HEK293 (cell line): ENCODE measurements around the gene RAB13.

Source experiments
- CTCF ChIA-PET: fragments of 350-600 bp; formaldehyde crosslinking; extraction: SDS; loops from one replicate; lab custom pipeline; 2021; ENCODE audit warnings: antibody characterized with exemption; lab: Yijun Ruan, JAX
- POLR2A ChIA-PET: fragments of 300-600 bp; formaldehyde crosslinking; extraction: SDS; loops from one replicate; lab custom pipeline; 2020; ENCODE audit warnings: antibody characterized with exemption, inconsistent platforms; lab: Yijun Ruan, JAX
- H3K27ac ChIP-seq: fragments of 200-500 bp; sonication (Bioruptor generic); 2 replicates; pipeline ENCODE4 v1.5.1; 2014; ENCODE audit warnings: low read depth, low read length, control low read depth, inconsistent platforms; ENCODE audit errors: extremely low read depth
- H3K36me3 ChIP-seq, 2 experiments: fragments of 200-500 bp in 1 of 2; sonication (Bioruptor generic) in 1 of 2; 1 replicate in 1 of 2; 2 replicates in 1 of 2; pipeline ENCODE4 v1.5.1; 2014 to 2017; ENCODE audit warnings: inconsistent platforms in 2 of 2, low read length in 2 of 2; ENCODE audit not compliant: control insufficient read depth in 2 of 2, insufficient read depth in 1 of 2
- H3K4me1 ChIP-seq: fragments of 200-500 bp; sonication (Bioruptor generic); 2 replicates; pipeline ENCODE4 v1.5.1; 2014; ENCODE audit warnings: mild to moderate bottlenecking, low read length, inconsistent platforms; ENCODE audit not compliant: control insufficient read depth, insufficient read depth
- H3K4me3 ChIP-seq: 2 replicates; pipeline ENCODE4 v1.5.1; 2011; ENCODE audit warnings: low read depth, mild to moderate bottlenecking, control low read depth, low read length, moderate library complexity
- H3K9me3 ChIP-seq: fragments of 200-500 bp; sonication (Bioruptor generic); 2 replicates; pipeline ENCODE4 v1.5.1; 2014; ENCODE audit warnings: low read depth, low read length, inconsistent platforms; ENCODE audit not compliant: control insufficient read depth, insufficient read depth
- KLF10 ChIP-seq: fragments of 450-650 bp; IDR thresholded peaks from 2 replicates; pipeline ENCODE4 v1.5.1; 2018; ENCODE audit warnings: missing biosample characterization, mild to moderate bottlenecking, missing genetic modification characterization
- ZFHX2 ChIP-seq: fragments of 450-650 bp; formaldehyde crosslinking; conservative IDR thresholded peaks from 2 replicates; pipeline ENCODE4 v1.5.1; 2016; ENCODE audit warnings: missing biosample characterization, missing genetic modification characterization
- ZNF132 ChIP-seq: fragments of 450-650 bp; formaldehyde crosslinking; IDR thresholded peaks from 2 replicates; pipeline ENCODE4 v1.5.1; 2017; ENCODE audit warnings: missing biosample characterization, missing genetic modification characterization, borderline replicate concordance
- ZNF138 ChIP-seq: fragments of 450-650 bp; formaldehyde crosslinking; IDR thresholded peaks from 2 replicates; pipeline ENCODE4 v1.5.1; 2016; ENCODE audit warnings: missing biosample characterization, missing genetic modification characterization, borderline replicate concordance
- ZNF214 ChIP-seq: fragments of 450-650 bp; formaldehyde crosslinking; IDR thresholded peaks from 2 replicates; pipeline ENCODE4 v1.5.1; 2017; ENCODE audit warnings: missing biosample characterization, mild to moderate bottlenecking, missing genetic modification characterization, borderline replicate concordance
- ZNF362 ChIP-seq: fragments of 450-650 bp; formaldehyde crosslinking; IDR thresholded peaks from 2 replicates; pipeline ENCODE4 v1.5.1; 2016; ENCODE audit warnings: missing biosample characterization, missing genetic modification characterization
- ZNF366 ChIP-seq: fragments of 450-650 bp; formaldehyde crosslinking; conservative IDR thresholded peaks from 2 replicates; pipeline ENCODE4 v1.5.1; 2016; ENCODE audit warnings: missing biosample characterization, missing genetic modification characterization
- ZNF600 ChIP-seq: fragments of 450-650 bp; formaldehyde crosslinking; IDR thresholded peaks from 2 replicates; pipeline ENCODE4 v1.5.1; 2016; ENCODE audit warnings: missing biosample characterization, missing genetic modification characterization
- TF ChIP-seq, protein P1 (sequence below): fragments of 450-650 bp; formaldehyde crosslinking; IDR thresholded peaks from 2 replicates; pipeline ENCODE4 v1.5.1; 2016; ENCODE audit warnings: missing biosample characterization, missing genetic modification characterization
- TF ChIP-seq, protein P2 (sequence below): fragments of 450-650 bp; formaldehyde crosslinking; IDR thresholded peaks from 2 replicates; pipeline ENCODE4 v1.5.1; 2016; ENCODE audit warnings: missing biosample characterization, missing genetic modification characterization

Gene RAB13

DNA sequence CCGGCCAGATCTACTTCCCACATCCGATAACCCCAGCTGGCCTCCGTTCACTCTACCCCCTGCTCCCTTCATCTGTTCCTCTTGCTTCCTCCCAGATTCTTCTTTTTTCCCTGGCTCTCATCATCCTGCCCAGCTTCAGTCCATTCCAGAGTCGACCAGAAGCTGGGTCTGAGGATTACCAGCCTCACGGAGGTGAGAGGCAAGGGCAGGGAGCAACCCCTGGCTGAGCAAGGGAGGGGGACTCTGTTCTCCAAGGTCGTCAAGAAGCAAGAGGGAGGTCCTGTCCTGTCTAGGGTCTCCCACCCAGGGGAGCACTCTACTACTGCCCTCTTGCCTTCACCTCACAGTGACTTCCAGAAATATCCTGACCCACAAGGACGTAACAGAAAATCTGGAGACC is 12.6 kb downstream of the RAB13 start:
- Histone ChIP-seq H3K9me3 (no peaks in the 10 kb centered on the region), H3K4me3 (no peak overlapping the region), H3K27ac (no peak overlapping the region), H3K4me1 (no peaks in the 10 kb centered on the region), H3K36me3 (peaks cover 11 to 45% of the 10 kb centered on the region in 2 experiments)
- TF ChIP-seq, protein P1, sequence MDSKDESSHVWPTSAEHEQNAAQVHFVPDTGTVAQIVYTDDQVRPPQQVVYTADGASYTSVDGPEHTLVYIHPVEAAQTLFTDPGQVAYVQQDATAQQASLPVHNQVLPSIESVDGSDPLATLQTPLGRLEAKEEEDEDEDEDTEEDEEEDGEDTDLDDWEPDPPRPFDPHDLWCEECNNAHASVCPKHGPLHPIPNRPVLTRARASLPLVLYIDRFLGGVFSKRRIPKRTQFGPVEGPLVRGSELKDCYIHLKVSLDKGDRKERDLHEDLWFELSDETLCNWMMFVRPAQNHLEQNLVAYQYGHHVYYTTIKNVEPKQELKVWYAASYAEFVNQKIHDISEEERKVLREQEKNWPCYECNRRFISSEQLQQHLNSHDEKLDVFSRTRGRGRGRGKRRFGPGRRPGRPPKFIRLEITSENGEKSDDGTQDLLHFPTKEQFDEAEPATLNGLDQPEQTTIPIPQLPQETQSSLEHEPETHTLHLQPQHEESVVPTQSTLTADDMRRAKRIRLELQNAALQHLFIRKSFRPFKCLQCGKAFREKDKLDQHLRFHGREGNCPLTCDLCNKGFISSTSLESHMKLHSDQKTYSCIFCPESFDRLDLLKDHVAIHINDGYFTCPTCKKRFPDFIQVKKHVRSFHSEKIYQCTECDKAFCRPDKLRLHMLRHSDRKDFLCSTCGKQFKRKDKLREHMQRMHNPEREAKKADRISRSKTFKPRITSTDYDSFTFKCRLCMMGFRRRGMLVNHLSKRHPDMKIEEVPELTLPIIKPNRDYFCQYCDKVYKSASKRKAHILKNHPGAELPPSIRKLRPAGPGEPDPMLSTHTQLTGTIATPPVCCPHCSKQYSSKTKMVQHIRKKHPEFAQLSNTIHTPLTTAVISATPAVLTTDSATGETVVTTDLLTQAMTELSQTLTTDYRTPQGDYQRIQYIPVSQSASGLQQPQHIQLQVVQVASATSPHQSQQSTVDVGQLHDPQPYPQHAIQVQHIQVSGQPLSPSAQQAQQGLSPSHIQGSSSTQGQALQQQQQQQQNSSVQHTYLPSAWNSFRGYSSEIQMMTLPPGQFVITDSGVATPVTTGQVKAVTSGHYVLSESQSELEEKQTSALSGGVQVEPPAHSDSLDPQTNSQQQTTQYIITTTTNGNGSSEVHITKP = 0 out of 2 replicates have a peak, but pooled peaks have one; percentile 50
- no peak for TF ChIP-seq ZNF138 (tag by site-specific recombination)
- POLR2A ChIA-PET = interaction anchor here (1.5 to 1.8 kb wide), 3 partner anchors 10 to 17 kb away, joined by 5 to 9 read pairs (median 7); partner anchors contain the start of genes CRTC2, RPS27 and SLC39A1
- CTCF ChIA-PET = interaction anchor here (0.6 to 4.1 kb wide), 2 partner anchors 13 to 15 kb away, joined by 3 to 25 read pairs; partner anchors contain the start of gene RAB13

DNA sequence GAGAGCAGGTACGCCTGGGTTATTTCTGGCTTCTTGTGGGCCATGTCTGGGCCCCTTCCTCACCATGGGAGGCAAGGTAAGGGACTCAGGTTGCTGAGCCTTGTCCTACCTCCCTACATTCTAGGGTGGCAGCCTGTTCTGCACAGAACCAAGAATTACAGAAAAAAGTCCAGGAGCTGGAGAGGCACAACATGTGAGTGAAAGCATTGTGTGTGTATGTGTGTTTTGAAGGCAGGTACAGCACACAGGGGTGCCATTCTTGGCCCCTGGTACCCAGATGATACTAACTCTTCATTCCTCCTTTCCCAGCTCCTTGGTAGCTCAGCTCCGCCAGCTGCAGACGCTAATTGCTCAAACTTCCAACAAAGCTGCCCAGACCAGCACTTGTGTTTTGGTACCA is 13.1 kb downstream of the RAB13 start:
- Histone ChIP-seq H3K4me3 (no peak overlapping the region), H3K36me3 (peaks cover 11 to 45% of the 10 kb centered on the region in 2 experiments)
- CTCF ChIA-PET = interaction anchor here (0.6 to 4.1 kb wide), 3 partner anchors 13 to 27 kb away, joined by 3 to 25 read pairs (median 8); partner anchors contain the start of genes DENND4B and RAB13
- 0 out of 2 replicates have a peak, but pooled peaks have one; percentile 45 for TF ChIP-seq ZNF600 (tag by site-specific recombination)
- TF ChIP-seq ZNF366 (tag by site-specific recombination) = no peak
- TF ChIP-seq KLF10 (tag by site-specific recombination) = no peak
- TF ChIP-seq, protein P2, sequence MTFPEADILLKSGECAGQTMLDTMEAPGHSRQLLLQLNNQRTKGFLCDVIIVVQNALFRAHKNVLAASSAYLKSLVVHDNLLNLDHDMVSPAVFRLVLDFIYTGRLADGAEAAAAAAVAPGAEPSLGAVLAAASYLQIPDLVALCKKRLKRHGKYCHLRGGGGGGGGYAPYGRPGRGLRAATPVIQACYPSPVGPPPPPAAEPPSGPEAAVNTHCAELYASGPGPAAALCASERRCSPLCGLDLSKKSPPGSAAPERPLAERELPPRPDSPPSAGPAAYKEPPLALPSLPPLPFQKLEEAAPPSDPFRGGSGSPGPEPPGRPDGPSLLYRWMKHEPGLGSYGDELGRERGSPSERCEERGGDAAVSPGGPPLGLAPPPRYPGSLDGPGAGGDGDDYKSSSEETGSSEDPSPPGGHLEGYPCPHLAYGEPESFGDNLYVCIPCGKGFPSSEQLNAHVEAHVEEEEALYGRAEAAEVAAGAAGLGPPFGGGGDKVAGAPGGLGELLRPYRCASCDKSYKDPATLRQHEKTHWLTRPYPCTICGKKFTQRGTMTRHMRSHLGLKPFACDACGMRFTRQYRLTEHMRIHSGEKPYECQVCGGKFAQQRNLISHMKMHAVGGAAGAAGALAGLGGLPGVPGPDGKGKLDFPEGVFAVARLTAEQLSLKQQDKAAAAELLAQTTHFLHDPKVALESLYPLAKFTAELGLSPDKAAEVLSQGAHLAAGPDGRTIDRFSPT (tag by site-specific recombination) = no peak
- no peak for TF ChIP-seq ZNF214 (tag by site-specific recombination)
- TF ChIP-seq, all 188 proteins: peak for 1
- no peaks in the 10 kb centered on the region for H3K4me1 ChIP-seq
- H3K27ac ChIP-seq = no peak overlapping the region
- POLR2A ChIA-PET = interaction anchor here (1.5 to 1.8 kb wide), 3 partner anchors 10 to 17 kb away, joined by 5 to 9 read pairs (median 7); partner anchors contain the start of genes CRTC2, RPS27 and SLC39A1
- no peaks in the 10 kb centered on the region for H3K9me3 ChIP-seq

GRCh38 chr1:153970346-153970745 is 15.8 kb downstream of the RAB13 start:
- H3K36me3 ChIP-seq = peaks cover 11 to 34% of the 10 kb centered on the region in 2 experiments
- CTCF ChIA-PET = no interaction called here
- TF ChIP-seq ZNF132 (tag by site-specific recombination) (no peak), ZFHX2 (tag by site-specific recombination) (no peak), ZNF362 (peak; percentile 46)
- POLR2A ChIA-PET = interaction anchor here (0.6 to 5.2 kb wide), 2 partner anchors 7 to 149 kb away, joined by 3 to 137 read pairs; partner anchors contain the start of gene JTB
- no peak overlapping the region for H3K27ac ChIP-seq
- H3K9me3 ChIP-seq = no peaks in the 10 kb centered on the region
- no peak overlapping the region for H3K4me3 ChIP-seq
- no peaks in the 10 kb centered on the region for H3K4me1 ChIP-seq
